Left kidney (tissue), 2 donors: ENCODE measurements around the gene RHBDL3. TPM values are rescaled to one million over a fixed set of nuclear protein-coding genes. Genes with fewer than 3 reads are reported as not detected.

Source experiments
- DNase-seq: peaks from one replicate; pipeline ENCODE4 v3.0.0-alpha.2; 2013
- polyA plus RNA-seq: library from polyadenylated mRNA; unstranded; fragments of 120-200 nt; gene quantifications from one replicate; pipeline ENCODE4 v1.2.1, GENCODE V29; 2013; ENCODE audit not compliant: insufficient read length

The RHBDL3 gene
- polyA plus RNA-seq, 1 donor = 1.5 TPM

- DNase-seq = no peak
Observed at GRCh38 chr17:32266389-32267301, 1.0 kb downstream of the RHBDL3 start.

GRCh38 chr17:32267690-32268205 lies 2.1 kb downstream of the RHBDL3 start:
- DNase-seq = no peak

- no peak for DNase-seq
Observed at GRCh38 chr17:32268734-32269288, 3.2 kb downstream of the RHBDL3 start.

- DNase-seq = no peak
Observed at GRCh38 chr17:32269377-32269776, 3.7 kb downstream of the RHBDL3 start.

GRCh38 chr17:32271844-32272243 lies 6.2 kb downstream of the RHBDL3 start:
- DNase-seq = no peak

GRCh38 chr17:32274101-32274500 lies 8.5 kb downstream of the RHBDL3 start:
- DNase-seq = no peak

- DNase-seq = no peak
Observed at GRCh38 chr17:32274643-32275042, 9.0 kb downstream of the RHBDL3 start.

GRCh38 chr17:32275060-32276042 lies 9.7 kb downstream of the RHBDL3 start:
- no peak for DNase-seq

- DNase-seq = no peak
Observed at GRCh38 chr17:32276171-32276601, 10.6 kb downstream of the RHBDL3 start.

- no peak for DNase-seq
Observed at GRCh38 chr17:32277284-32277683, 11.7 kb downstream of the RHBDL3 start.

- no peak for DNase-seq
Observed at GRCh38 chr17:32278815-32279214, 13.2 kb downstream of the RHBDL3 start.

- DNase-seq = no peak
Observed at GRCh38 chr17:32279891-32280716, 14.5 kb downstream of the RHBDL3 start.

GRCh38 chr17:32281011-32281451 lies 15.4 kb downstream of the RHBDL3 start:
- DNase-seq = no peak

- DNase-seq = no peak
Observed at GRCh38 chr17:32283745-32284201, 18.1 kb downstream of the RHBDL3 start.

- DNase-seq = no peak
Observed at GRCh38 chr17:32285306-32285705, 19.7 kb downstream of the RHBDL3 start.

GRCh38 chr17:32285746-32286517 lies 20.3 kb downstream of the RHBDL3 start:
- DNase-seq = no peak

GRCh38 chr17:32286518-32286900 lies 20.9 kb downstream of the RHBDL3 start:
- DNase-seq = no peak

- DNase-seq = no peak
Observed at GRCh38 chr17:32287804-32288511, 22.3 kb downstream of the RHBDL3 start.

- no peak for DNase-seq
Observed at GRCh38 chr17:32288615-32289014, 23.0 kb downstream of the RHBDL3 start.
